HepG2 (cell line): ENCODE results near the gene ANKRD44. TPM values are rescaled to one million over a fixed set of nuclear protein-coding genes. Genes with fewer than 3 reads are reported as not detected.

Experiments used
- ATAC-seq: fragments of 200-7000 bp; cut with Tn5 transposase; 3 replicates; pipeline ENCODE4 v1.9.1; 2020; ENCODE audit warnings: mild to moderate bottlenecking, moderate library complexity
- BruUV-seq: library from RNA; stranded (reverse); fragments of 400-500 nt; replicated peaks from 2 replicates; lab custom pipeline; 2021; lab: Mats Ljungman, UMichigan
- CTCF ChIA-PET: fragments of 300-600 bp; formaldehyde crosslinking; extraction: SDS; loops from one replicate; lab custom pipeline; 2021; ENCODE audit warnings: low total read pairs, inconsistent platforms, low intra/inter-chr PET ratio; lab: Yijun Ruan, JAX
- POLR2A ChIA-PET: fragments of 350-600 bp; sonication (Branson Sonifier 250); formaldehyde crosslinking; loops from one replicate; lab custom pipeline; 2020; ENCODE audit warnings: antibody characterized with exemption, inconsistent platforms; lab: Yijun Ruan, JAX
- DNase-seq: peaks from one replicate; pipeline ENCODE4 v3.0.0-alpha.2; 2015; ENCODE audit warnings: low spot score
- FAIRE-seq: peaks from 3 replicates; lab custom pipeline; 2011; peaks lifted over from hg19 to GRCh38; lab: Jason Lieb, UNC
- H2AFZ ChIP-seq: one replicate; pipeline ENCODE4 v1.6.1; 2011; ENCODE audit warnings: low read length, inconsistent platforms
- H3K27ac ChIP-seq: fragments of 300-600 bp; 3 replicates; pipeline ENCODE4 v1.8.0; 2011; ENCODE audit warnings: mixed run types, mild to moderate bottlenecking, mixed read lengths, low read length, inconsistent platforms; ENCODE audit not compliant: insufficient read depth; ENCODE audit errors: extremely low read length
- H3K27me3 ChIP-seq, 2 experiments: fragments of 200-600 bp in 1 of 2; 2 replicates in 1 of 2; 3 replicates in 1 of 2; pipeline versions ENCODE4 v1.6.0 to v1.8.0; 2011; ENCODE audit warnings: low read length in 2 of 2, mild to moderate bottlenecking in 2 of 2, moderate library complexity in 2 of 2, inconsistent platforms in 1 of 2; ENCODE audit not compliant: insufficient read depth in 2 of 2, control insufficient read depth in 1 of 2
- H3K36me3 ChIP-seq, 2 experiments: fragments of 200-600 bp in 1 of 2; replicated peaks in 1 of 2; 2 replicates in 1 of 2; 3 replicates in 1 of 2; pipeline versions ENCODE4 v1.5.1 to v1.8.0; 2011; ENCODE audit warnings: low read length in 2 of 2, inconsistent platforms in 1 of 2; ENCODE audit not compliant: insufficient read depth in 2 of 2, control insufficient read depth in 1 of 2
- H3K4me1 ChIP-seq: 2 replicates; pipeline ENCODE4 v1.5.1; 2012; ENCODE audit warnings: low read length, inconsistent platforms; ENCODE audit not compliant: insufficient read depth
- H3K4me2 ChIP-seq: 2 replicates; pipeline ENCODE4 v1.6.0; 2011; ENCODE audit warnings: low read depth, low read length, inconsistent platforms
- H3K4me3 ChIP-seq, 3 experiments: fragments of 200-600 bp in 1 of 3; sonication (generic), shearing (Covaris generic) in 1 of 3; replicated peaks in 1 of 3; 2 replicates each; pipeline ENCODE4 v1.5.1; 2011 to 2016; ENCODE audit warnings: low read length in 3 of 3, inconsistent platforms in 2 of 3, low read depth in 2 of 3, mild to moderate bottlenecking in 2 of 3, control low read depth in 1 of 3, mixed read lengths in 1 of 3; ENCODE audit not compliant: insufficient read depth in 1 of 3
- H3K79me2 ChIP-seq: one replicate; pipeline ENCODE4 v1.6.1; 2011; ENCODE audit warnings: low read length, inconsistent platforms; ENCODE audit not compliant: insufficient read depth
- H3K9ac ChIP-seq: 2 replicates; pipeline ENCODE4 v1.6.0; 2011; ENCODE audit warnings: mild to moderate bottlenecking, low read depth, low read length, inconsistent platforms; ENCODE audit not compliant: insufficient read depth
- H3K9me3 ChIP-seq: 2 replicates; pipeline ENCODE4 v1.5.1; 2012; ENCODE audit warnings: mild to moderate bottlenecking, low read length
- H4K20me1 ChIP-seq: 2 replicates; pipeline ENCODE4 v1.6.0; 2011; ENCODE audit warnings: inconsistent platforms, mild to moderate bottlenecking, low read length, moderate library complexity; ENCODE audit not compliant: insufficient read depth
- BORCS8-MEF2B ChIP-seq: sonication (generic); formaldehyde crosslinking; IDR thresholded peaks from 2 replicates; pipeline ENCODE4 v1.8.0; 2022; ENCODE audit warnings: mild to moderate bottlenecking, missing genetic modification reagents
- CCAR2 ChIP-seq: fragments of 200-400 bp; formaldehyde crosslinking; optimal IDR thresholded peaks from 2 replicates; pipeline ENCODE3; 2018; ENCODE audit warnings: low read depth, mild to moderate bottlenecking, low read length, moderate library complexity
- DNMT1 ChIP-seq: sonication (generic); formaldehyde crosslinking; IDR thresholded peaks from 2 replicates; pipeline ENCODE4 v1.5.1; 2020; ENCODE audit warnings: mild to moderate bottlenecking, missing genetic modification reagents
- ELF4 ChIP-seq: sonication (generic); formaldehyde crosslinking; IDR thresholded peaks from 2 replicates; pipeline ENCODE4 v1.5.0; 2020; ENCODE audit warnings: missing genetic modification reagents, mild to moderate bottlenecking, moderate library complexity, borderline replicate concordance
- MTA3 ChIP-seq: sonication (generic); formaldehyde crosslinking; IDR thresholded peaks from 2 replicates; pipeline ENCODE4 v1.4.0; 2020; ENCODE audit warnings: missing genetic modification reagents
- NFRKB ChIP-seq: fragments of 450-650 bp; IDR thresholded peaks from 2 replicates; pipeline ENCODE4 v1.6.1; 2017
- NR2F2 ChIP-seq: IDR thresholded peaks from 2 replicates; pipeline ENCODE4 v1.6.1; 2012; ENCODE audit warnings: low read depth, inconsistent platforms, borderline replicate concordance
- ZBTB7B ChIP-seq: sonication (generic); formaldehyde crosslinking; IDR thresholded peaks from 2 replicates; pipeline ENCODE4 v1.4.0; 2020; ENCODE audit warnings: missing genetic modification reagents
- ZFY ChIP-seq: sonication (generic); formaldehyde crosslinking; IDR thresholded peaks from 2 replicates; pipeline ENCODE4 v1.4.0; 2020; ENCODE audit warnings: missing genetic modification reagents
- ZNF446 ChIP-seq: sonication (generic); formaldehyde crosslinking; IDR thresholded peaks from 2 replicates; pipeline ENCODE4 v1.5.0; 2020; ENCODE audit warnings: mild to moderate bottlenecking, missing genetic modification reagents
- ZNF451 ChIP-seq: sonication (generic); formaldehyde crosslinking; IDR thresholded peaks from 2 replicates; pipeline ENCODE4 v1.5.0; 2020; ENCODE audit warnings: mild to moderate bottlenecking, missing genetic modification reagents
- ZNF629 ChIP-seq: sonication (generic); formaldehyde crosslinking; conservative IDR thresholded peaks from 2 replicates; pipeline ENCODE4 v1.5.0; 2020; ENCODE audit warnings: missing genetic modification reagents
- ZNF644 ChIP-seq: IDR thresholded peaks from 2 replicates; pipeline ENCODE4 v1.6.1; 2016; ENCODE audit warnings: low read depth
- ZNF816 ChIP-seq: sonication (generic); formaldehyde crosslinking; IDR thresholded peaks from 2 replicates; pipeline ENCODE4 v1.8.0; 2022; ENCODE audit warnings: missing genetic modification reagents, mild to moderate bottlenecking, borderline replicate concordance
- WGBS: methylation state at CpG from one replicate; pipeline ENCODE4 v1.1.6; 2017; ENCODE audit warnings: low lambda C conversion rate; 5-methylcytosine and 5-hydroxymethylcytosine counted together
- in situ Hi-C: cut with HindIII; loops from 2 replicates; pipeline ENCODE4 v1.10.0; 2017; ENCODE audit warnings: low pct_unique_long_range_greater_than_20kb; ENCODE audit not compliant: extremely low pct_ligation_motif_present
- intact Hi-C: fragments of 100-400 bp; cut with micrococcal nuclease; formaldehyde crosslinking; loops from one replicate; pipeline ENCODE4 v1.10.0; 2022; ENCODE audit not compliant: unreplicated experiment
- polyA plus RNA-seq, 8 experiments: library from polyadenylated mRNA; depleted of rRNA in 3 of 8; stranded (reverse) in 7 of 8; unstranded in 1 of 8; fragments of >200 nt; fragmentation: Illumina TruSeq in 4 of 8; extraction: Trizol in 4 of 8; gene quantifications; 2 replicates each; pipeline versions ENCODE4 v1.2.1 to v1.2.3, GENCODE V29; 2011 to 2016; ENCODE audit warnings: low read depth in 4 of 8, missing spikeins in 1 of 8, mixed read lengths in 1 of 8; ENCODE audit not compliant: insufficient read depth in 1 of 8
- total RNA-seq, 5 experiments: library from RNA; depleted of rRNA; stranded (reverse); fragments of >200 nt; fragmentation: Illumina TruSeq; extraction: Trizol; gene quantifications; 2 replicates each; pipeline ENCODE4 v1.2.3, GENCODE V29; 2016; ENCODE audit warnings: low read depth in 1 of 5
- TF ChIP-seq, protein P1 (sequence below): sonication (generic); formaldehyde crosslinking; IDR thresholded peaks from 2 replicates; pipeline ENCODE4 v1.4.0; 2020; ENCODE audit warnings: missing genetic modification reagents, borderline replicate concordance
- TF ChIP-seq, protein P2 (sequence below), 2 experiments: IDR thresholded peaks; 2 replicates each; pipeline ENCODE4 v1.6.1; 2011 to 2012; ENCODE audit warnings: low read length in 2 of 2, borderline replicate concordance in 1 of 2, low read depth in 1 of 2, mild to moderate bottlenecking in 1 of 2, moderate library complexity in 1 of 2

Gene ANKRD44
- total and polyA plus RNA-seq, 2 of the 13 experiments (the other 11 are each of a cell fraction or from before 2014, with no cell fraction given) = 0.04 to 0.11 TPM

DNA sequence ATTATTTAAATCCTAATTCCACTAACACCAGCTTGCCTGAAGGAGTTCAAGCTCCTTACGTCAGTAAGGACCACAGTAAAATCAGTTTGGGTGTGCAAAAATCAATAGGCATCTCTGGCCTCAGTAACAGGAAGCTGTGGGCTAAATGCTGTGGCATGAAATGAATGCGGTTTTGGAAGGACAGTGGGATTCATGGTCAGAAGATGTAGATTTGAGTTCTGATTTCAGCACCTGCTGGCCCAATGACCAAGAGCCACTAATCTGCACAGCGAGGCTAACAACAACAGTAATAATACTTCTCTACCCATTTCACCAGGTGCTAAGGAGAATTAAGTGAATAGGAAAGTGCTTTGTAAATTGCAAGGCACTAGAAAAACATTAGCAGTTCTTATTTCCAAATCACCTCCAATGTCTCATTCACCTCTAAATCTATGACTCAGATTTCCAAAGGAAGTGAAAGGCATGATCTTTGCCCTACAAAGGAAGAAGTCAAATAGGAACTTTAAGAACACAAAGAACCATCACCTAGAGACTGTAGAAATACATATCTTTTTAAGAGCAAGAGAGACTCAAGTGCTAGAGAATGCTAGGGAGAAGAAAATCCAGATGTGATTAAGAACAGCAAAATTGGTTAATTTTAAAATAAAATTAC lies 172.6 kb downstream of the ANKRD44 start:
- no peak for ATAC-seq
- Histone ChIP-seq H3K9ac (no peak overlapping the region), H3K79me2 (no peaks in the 10 kb centered on the region), H3K4me3 (no peak overlapping the region), H3K4me2 (no peak overlapping the region), H2AFZ (no peak overlapping the region), H4K20me1 (no peaks in the 10 kb centered on the region), H3K4me1 (no peaks in the 10 kb centered on the region), H3K27ac (no peak overlapping the region), H3K9me3 (no peaks in the 10 kb centered on the region)
- in situ Hi-C loops = no loop called here
- intact Hi-C loops = no loop called here
- FAIRE-seq = no peak
- ChIA-PET POLR2A (no interaction called here), CTCF (no interaction called here)
- BruUV-seq = no TSS peak
- DNase-seq = no peak
- no peak for TF ChIP-seq CCAR2
- TF ChIP-seq MTA3 (CRISPR knock-in tag) = no peak
- no peak for TF ChIP-seq DNMT1 (CRISPR knock-in tag)
- TF ChIP-seq, protein P1, sequence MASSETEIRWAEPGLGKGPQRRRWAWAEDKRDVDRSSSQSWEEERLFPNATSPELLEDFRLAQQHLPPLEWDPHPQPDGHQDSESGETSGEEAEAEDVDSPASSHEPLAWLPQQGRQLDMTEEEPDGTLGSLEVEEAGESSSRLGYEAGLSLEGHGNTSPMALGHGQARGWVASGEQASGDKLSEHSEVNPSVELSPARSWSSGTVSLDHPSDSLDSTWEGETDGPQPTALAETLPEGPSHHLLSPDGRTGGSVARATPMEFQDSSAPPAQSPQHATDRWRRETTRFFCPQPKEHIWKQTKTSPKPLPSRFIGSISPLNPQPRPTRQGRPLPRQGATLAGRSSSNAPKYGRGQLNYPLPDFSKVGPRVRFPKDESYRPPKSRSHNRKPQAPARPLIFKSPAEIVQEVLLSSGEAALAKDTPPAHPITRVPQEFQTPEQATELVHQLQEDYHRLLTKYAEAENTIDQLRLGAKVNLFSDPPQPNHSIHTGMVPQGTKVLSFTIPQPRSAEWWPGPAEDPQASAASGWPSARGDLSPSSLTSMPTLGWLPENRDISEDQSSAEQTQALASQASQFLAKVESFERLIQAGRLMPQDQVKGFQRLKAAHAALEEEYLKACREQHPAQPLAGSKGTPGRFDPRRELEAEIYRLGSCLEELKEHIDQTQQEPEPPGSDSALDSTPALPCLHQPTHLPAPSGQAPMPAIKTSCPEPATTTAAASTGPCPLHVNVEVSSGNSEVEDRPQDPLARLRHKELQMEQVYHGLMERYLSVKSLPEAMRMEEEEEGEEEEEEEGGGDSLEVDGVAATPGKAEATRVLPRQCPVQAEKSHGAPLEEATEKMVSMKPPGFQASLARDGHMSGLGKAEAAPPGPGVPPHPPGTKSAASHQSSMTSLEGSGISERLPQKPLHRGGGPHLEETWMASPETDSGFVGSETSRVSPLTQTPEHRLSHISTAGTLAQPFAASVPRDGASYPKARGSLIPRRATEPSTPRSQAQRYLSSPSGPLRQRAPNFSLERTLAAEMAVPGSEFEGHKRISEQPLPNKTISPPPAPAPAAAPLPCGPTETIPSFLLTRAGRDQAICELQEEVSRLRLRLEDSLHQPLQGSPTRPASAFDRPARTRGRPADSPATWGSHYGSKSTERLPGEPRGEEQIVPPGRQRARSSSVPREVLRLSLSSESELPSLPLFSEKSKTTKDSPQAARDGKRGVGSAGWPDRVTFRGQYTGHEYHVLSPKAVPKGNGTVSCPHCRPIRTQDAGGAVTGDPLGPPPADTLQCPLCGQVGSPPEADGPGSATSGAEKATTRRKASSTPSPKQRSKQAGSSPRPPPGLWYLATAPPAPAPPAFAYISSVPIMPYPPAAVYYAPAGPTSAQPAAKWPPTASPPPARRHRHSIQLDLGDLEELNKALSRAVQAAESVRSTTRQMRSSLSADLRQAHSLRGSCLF (CRISPR knock-in tag) = no peak
- TF ChIP-seq, protein P2, sequence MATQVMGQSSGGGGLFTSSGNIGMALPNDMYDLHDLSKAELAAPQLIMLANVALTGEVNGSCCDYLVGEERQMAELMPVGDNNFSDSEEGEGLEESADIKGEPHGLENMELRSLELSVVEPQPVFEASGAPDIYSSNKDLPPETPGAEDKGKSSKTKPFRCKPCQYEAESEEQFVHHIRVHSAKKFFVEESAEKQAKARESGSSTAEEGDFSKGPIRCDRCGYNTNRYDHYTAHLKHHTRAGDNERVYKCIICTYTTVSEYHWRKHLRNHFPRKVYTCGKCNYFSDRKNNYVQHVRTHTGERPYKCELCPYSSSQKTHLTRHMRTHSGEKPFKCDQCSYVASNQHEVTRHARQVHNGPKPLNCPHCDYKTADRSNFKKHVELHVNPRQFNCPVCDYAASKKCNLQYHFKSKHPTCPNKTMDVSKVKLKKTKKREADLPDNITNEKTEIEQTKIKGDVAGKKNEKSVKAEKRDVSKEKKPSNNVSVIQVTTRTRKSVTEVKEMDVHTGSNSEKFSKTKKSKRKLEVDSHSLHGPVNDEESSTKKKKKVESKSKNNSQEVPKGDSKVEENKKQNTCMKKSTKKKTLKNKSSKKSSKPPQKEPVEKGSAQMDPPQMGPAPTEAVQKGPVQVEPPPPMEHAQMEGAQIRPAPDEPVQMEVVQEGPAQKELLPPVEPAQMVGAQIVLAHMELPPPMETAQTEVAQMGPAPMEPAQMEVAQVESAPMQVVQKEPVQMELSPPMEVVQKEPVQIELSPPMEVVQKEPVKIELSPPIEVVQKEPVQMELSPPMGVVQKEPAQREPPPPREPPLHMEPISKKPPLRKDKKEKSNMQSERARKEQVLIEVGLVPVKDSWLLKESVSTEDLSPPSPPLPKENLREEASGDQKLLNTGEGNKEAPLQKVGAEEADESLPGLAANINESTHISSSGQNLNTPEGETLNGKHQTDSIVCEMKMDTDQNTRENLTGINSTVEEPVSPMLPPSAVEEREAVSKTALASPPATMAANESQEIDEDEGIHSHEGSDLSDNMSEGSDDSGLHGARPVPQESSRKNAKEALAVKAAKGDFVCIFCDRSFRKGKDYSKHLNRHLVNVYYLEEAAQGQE (IDR thresholded peaks at IDR 0.05; ENCODE audit: borderline replicate concordance in 1 of 2, low read depth in 1 of 2, low read length in 2 of 2) = no peak
- no peak for TF ChIP-seq BORCS8-MEF2B (CRISPR knock-in tag)
- TF ChIP-seq ZNF629 (CRISPR knock-in tag) = no peak
- no peak for TF ChIP-seq ZNF816 (CRISPR knock-in tag)
- TF ChIP-seq NFRKB = no peak
- TF ChIP-seq ZNF644 = no peak
- no peak for TF ChIP-seq ZNF451
- no peak for TF ChIP-seq ZNF446 (CRISPR knock-in tag)
- TF ChIP-seq ZFY (CRISPR knock-in tag) = no peak
- TF ChIP-seq NR2F2 = no peak
- no peak for TF ChIP-seq ELF4
- TF ChIP-seq ZBTB7B (CRISPR knock-in tag) = no peak
- TF ChIP-seq, all 625 proteins: peak for 0
- H3K36me3 ChIP-seq = no peaks in the 10 kb centered on the region
- WGBS = 13% methylated on average over 3 of the region's 3 CpGs
- H3K27me3 ChIP-seq = no peaks in the 10 kb centered on the region; a peak in 2 of 5 replicates
